DOHH2 (cell line): ENCODE results near the gene DPH3.
A peak's percentile ranks its signal among the peaks of the same experiment; 100 is the strongest.

ENCODE experiments used
- H3F3A ChIP-seq: fragments of 200-600 bp; sonication (generic), shearing (Covaris generic); 2 replicates; pipeline ENCODE4 v1.6.0; 2016; ENCODE audit warnings: antibody characterized with exemption, mild to moderate bottlenecking; ENCODE audit not compliant: control insufficient read depth, insufficient read depth
- H3K27ac ChIP-seq: fragments of 200-600 bp; sonication (generic); 2 replicates; pipeline ENCODE4 v1.5.1; 2014; ENCODE audit warnings: low read depth, mild to moderate bottlenecking, low read length, moderate library complexity
- H3K27me3 ChIP-seq: fragments of 200-600 bp; sonication (generic); 2 replicates; pipeline ENCODE4 v1.6.1; 2014; ENCODE audit warnings: mild to moderate bottlenecking, low read length, mixed read lengths; ENCODE audit not compliant: control insufficient read depth
- H3K36me3 ChIP-seq: fragments of 200-600 bp; sonication (generic); 2 replicates; pipeline ENCODE4 v1.6.1; 2014; ENCODE audit warnings: mild to moderate bottlenecking, low read length, moderate library complexity, mixed read lengths; ENCODE audit not compliant: control insufficient read depth
- H3K4me1 ChIP-seq: fragments of 200-600 bp; sonication (generic); 2 replicates; pipeline ENCODE4 v1.6.1; 2014; ENCODE audit warnings: mild to moderate bottlenecking, low read length, mixed read lengths; ENCODE audit not compliant: control insufficient read depth
- H3K4me2 ChIP-seq: fragments of 200-600 bp; sonication (generic); 2 replicates; pipeline ENCODE4 v1.6.0; 2014; ENCODE audit warnings: mild to moderate bottlenecking, low read length, moderate library complexity
- H3K4me3 ChIP-seq: fragments of 200-600 bp; sonication (generic); 2 replicates; pipeline ENCODE4 v1.5.1; 2014; ENCODE audit warnings: mild to moderate bottlenecking, low read length, mixed read lengths
- H3K79me2 ChIP-seq: fragments of 200-600 bp; sonication (generic); 2 replicates; pipeline ENCODE4 v1.6.1; 2014; ENCODE audit warnings: mild to moderate bottlenecking, low read length, mixed read lengths; ENCODE audit not compliant: control insufficient read depth
- H3K9me2 ChIP-seq: fragments of 200-600 bp; sonication (generic); replicated peaks from 2 replicates; pipeline ENCODE4 v1.6.1; 2014; ENCODE audit warnings: mild to moderate bottlenecking, low read length, mixed read lengths; ENCODE audit not compliant: control insufficient read depth
- H3K9me3 ChIP-seq: fragments of 200-600 bp; sonication (generic); 2 replicates; pipeline ENCODE4 v1.6.1; 2014; ENCODE audit warnings: antibody characterized with exemption, low read length, mixed read lengths; ENCODE audit not compliant: control insufficient read depth, insufficient read depth
- H4K20me1 ChIP-seq: fragments of 200-600 bp; sonication (generic); 2 replicates; pipeline ENCODE4 v1.6.0; 2014; ENCODE audit warnings: low read depth, mild to moderate bottlenecking, antibody characterized with exemption, low read length, moderate library complexity; ENCODE audit not compliant: control insufficient read depth, insufficient read depth
- CTCF ChIP-seq: fragments of 200-600 bp; sonication (generic); IDR thresholded peaks from one replicate; pipeline ENCODE4 v1.5.1; 2014; ENCODE audit warnings: antibody characterized with exemption, mild to moderate bottlenecking, low read depth, low read length; ENCODE audit not compliant: poor library complexity, severe bottlenecking
- EZH2phosphoT487 ChIP-seq: fragments of 200-600 bp; sonication (generic); IDR thresholded peaks from 2 replicates; pipeline ENCODE4 v1.6.1; 2017; ENCODE audit warnings: borderline replicate concordance, mild to moderate bottlenecking, antibody characterized with exemption, low read length, moderate library complexity, mixed read lengths

DPH3 gene

DNA sequence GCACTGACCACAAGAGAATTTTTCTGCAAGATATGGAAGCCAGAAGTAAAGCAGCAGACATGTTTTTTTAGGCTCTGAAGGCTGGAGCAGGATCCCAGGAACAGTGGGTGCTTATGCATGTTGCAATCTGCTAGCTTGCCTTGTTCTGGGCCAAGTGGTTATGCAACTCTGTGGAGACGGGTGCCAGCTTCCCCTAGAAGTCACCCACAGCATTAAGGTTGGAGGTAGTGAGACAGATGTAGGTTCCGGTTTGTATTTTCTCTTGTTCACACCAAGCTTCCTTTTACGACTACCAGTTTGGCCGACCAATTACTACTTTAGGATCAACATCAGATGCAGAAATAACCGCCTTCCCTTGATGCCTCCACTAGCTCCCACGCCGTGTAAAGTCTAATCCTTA lies 11.1 kb downstream of the DPH3 start:
- TF ChIP-seq EZH2phosphoT487 (no peak), CTCF (no peak)
- peaks cover 9% of the 10 kb centered on the region; the same call in 1 of the 2 replicates for H3K27me3 ChIP-seq
- H3K79me2 ChIP-seq, result no peaks in the 10 kb centered on the region
- no peaks in the 10 kb centered on the region for H3K9me2 ChIP-seq
- peaks cover 21% of the 10 kb centered on the region for H3K4me1 ChIP-seq
- H3K4me2 ChIP-seq, result no peak overlapping the region; the same call in 1 of the 2 replicates
- no peaks in the 10 kb centered on the region for H3F3A ChIP-seq
- no peak overlapping the region for H3K4me3 ChIP-seq
- no peaks in the 10 kb centered on the region for H4K20me1 ChIP-seq
- H3K36me3 ChIP-seq, result no peaks in the 10 kb centered on the region
- no peaks in the 10 kb centered on the region for H3K9me3 ChIP-seq
- no peak overlapping the region for H3K27ac ChIP-seq

DNA sequence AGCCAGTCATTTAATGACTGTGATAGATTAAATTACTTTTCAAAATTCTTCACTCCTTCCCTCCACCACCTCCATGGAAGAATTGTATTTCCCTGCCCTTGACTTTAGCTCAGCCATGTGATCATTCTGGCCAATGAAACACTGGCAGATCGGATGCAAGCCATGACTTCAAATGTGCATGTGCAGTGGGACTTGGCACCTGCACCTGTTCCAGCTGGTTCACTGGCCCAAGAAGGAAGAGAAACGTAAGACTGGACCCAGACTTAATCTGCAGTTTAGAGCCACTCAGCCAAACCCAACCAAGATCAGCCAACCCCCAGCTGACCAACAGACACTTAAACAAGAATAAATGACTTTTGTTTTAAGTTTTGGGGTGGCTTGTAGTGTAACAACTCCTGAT lies 11.8 kb downstream of the DPH3 start:
- no peaks in the 10 kb centered on the region for H3K9me2 ChIP-seq
- TF ChIP-seq EZH2phosphoT487, result no peak
- no peak for TF ChIP-seq CTCF
- H3K9me3 ChIP-seq, result no peaks in the 10 kb centered on the region
- H4K20me1 ChIP-seq, result no peaks in the 10 kb centered on the region
- H3K4me1 ChIP-seq, result peaks cover 21% of the 10 kb centered on the region
- H3K4me2 ChIP-seq, result peak overlapping the region; percentile 51
- no peak overlapping the region for H3K27ac ChIP-seq
- H3K27me3 ChIP-seq, result peaks cover 9% of the 10 kb centered on the region; the same call in 1 of the 2 replicates
- H3K36me3 ChIP-seq, result no peaks in the 10 kb centered on the region
- H3K79me2 ChIP-seq, result no peaks in the 10 kb centered on the region
- peak overlapping the region; percentile 31 for H3K4me3 ChIP-seq
- no peaks in the 10 kb centered on the region for H3F3A ChIP-seq

DNA sequence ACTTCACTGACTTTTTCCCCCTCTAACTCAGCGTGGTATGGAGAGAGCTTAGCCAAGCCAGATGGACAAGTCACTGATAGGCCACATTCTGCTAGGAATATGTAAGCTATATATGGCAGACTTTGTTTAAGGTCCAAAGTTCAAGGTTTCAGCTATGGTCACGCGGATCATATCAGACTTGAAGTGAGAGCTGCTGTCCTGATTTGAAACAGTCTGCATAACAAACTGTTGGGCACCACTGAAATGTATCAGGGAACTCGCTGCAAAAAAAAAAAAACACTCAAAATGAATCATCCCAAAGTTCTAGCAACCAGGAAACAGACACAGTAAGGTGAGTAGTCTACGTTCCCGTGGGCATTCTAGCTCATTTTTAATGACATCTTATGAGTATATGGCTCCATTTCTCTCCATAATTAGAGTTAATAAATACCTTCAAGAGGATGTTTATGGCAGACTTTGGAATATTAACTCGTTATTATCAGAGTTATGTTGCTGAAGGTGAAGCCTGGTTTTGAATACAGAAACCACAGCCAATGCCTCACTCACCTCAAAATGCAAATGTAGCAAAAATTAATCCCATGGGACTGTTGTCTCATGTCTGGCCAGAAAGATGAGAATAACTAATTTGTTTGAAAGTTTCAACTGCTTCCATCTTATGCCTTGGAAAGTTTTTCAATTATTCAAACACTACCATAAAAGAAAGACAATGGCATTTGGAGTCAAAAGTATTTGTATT lies 12.3 kb downstream of the DPH3 start:
- H3K79me2 ChIP-seq, result no peaks in the 10 kb centered on the region
- H4K20me1 ChIP-seq, result no peaks in the 10 kb centered on the region
- peak overlapping the region; percentile 31 for H3K4me3 ChIP-seq
- H3K4me1 ChIP-seq, result peaks cover 24% of the 10 kb centered on the region
- H3K27me3 ChIP-seq, result peaks cover 13% of the 10 kb centered on the region
- no peak for TF ChIP-seq CTCF
- no peak for TF ChIP-seq EZH2phosphoT487
- H3K36me3 ChIP-seq, result no peaks in the 10 kb centered on the region
- H3F3A ChIP-seq, result no peaks in the 10 kb centered on the region
- no peak overlapping the region for H3K27ac ChIP-seq
- no peaks in the 10 kb centered on the region for H3K9me3 ChIP-seq
- H3K9me2 ChIP-seq, result no peaks in the 10 kb centered on the region
- peak overlapping the region; percentile 51 for H3K4me2 ChIP-seq
